GM21576 (cell line): ENCODE data around the gene TIMP3.
"Not testable (repeated sequence)": the region's sequence is repeated elsewhere in the genome, so short reads cannot be mapped to it uniquely, and the experiment has no call there.

Source experiments
- ATAC-seq: cut with Tn5 transposase; IDR thresholded peaks from one replicate; pipeline ENCODE4 v1.9.1; 2021; ENCODE audit warnings: mild to moderate bottlenecking, moderate library complexity; ENCODE audit not compliant: unreplicated experiment

TIMP3 gene

GRCh38 chr22:32850591-32851517, 49.3 kb downstream of the TIMP3 start:
- no peak for ATAC-seq

DNA sequence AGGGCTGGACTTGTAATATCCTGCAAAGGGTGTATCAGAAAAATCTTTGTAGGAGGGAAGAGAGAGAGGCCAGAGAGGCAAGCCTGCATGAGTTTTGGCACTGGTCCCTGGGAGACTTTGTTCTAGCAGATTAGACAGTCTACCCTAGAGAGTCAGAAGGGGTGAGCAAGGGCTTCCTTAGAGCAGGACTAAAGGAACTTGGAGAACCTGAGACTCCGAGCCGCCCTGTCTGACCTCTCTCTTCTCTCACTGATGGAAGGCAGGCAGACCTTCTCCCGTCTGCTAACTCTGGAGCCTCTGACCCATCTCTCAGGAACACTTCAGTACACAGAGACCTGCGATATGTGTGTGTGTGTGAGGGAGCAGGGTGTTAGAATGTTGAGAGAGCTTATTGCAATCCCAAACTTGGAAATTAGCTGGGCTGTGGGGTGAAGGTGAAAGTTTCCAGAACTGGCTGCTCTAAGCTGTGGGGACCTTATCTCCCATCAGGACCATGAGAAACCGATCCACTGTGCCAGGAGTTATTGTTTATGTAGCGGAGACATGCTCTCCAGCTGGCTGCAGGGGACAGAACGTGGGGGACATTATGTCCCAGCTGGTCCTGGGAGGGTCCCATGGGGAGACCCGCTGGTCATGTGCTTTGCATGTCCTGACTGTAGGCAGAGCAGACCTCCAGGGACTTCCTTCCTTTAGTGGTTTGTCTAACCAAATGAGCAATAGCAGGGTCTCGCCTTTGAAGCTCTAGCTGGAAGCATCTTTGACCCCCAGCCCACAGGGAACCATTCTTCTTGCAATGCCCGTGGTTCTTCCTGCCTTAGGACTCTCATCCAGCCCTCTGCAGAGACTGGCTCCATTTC, 51.1 kb downstream of the TIMP3 start:
- no peak for ATAC-seq

DNA sequence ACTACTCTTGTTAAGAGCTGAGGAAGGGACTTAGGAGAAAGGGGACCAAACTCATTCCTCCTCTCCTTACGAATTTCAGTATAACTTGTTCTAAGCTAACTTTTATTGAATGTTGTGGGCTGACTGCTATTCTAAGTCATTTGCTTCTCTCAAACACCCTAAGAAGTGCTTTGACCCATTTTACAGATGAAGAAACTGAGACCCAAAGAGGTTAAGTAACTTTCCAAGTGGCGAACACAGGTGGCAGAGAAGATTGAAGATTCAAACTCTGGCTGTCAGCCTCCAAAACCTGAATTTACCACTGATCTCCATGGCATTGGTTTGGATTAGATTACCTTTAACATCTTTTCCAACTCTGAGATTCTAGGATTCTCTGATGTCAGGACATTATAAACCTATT, 52.2 kb downstream of the TIMP3 start:
- ATAC-seq: no peak

DNA sequence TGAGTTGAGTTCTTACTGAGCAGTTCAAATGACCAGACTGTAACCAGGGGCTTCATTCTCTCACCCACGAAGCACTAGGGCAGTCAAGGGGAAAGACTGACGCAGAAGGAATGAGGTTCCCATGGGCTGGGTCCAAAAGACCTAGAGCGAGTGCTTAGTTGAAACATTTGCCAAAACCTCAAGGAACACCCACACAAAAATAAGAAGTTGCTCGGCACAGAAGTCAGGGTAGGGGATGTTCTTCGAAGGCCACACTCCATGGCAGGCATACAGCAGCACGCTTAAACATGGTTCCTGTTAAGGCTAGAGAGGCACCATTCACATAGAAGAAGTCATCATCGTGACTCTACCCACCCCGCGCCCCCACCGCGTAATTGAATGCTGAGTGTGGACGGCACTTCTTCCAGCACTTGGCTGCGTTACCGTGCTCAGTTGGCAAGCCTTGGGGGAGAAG, 52.9 kb downstream of the TIMP3 start:
- ATAC-seq: no peak

DNA sequence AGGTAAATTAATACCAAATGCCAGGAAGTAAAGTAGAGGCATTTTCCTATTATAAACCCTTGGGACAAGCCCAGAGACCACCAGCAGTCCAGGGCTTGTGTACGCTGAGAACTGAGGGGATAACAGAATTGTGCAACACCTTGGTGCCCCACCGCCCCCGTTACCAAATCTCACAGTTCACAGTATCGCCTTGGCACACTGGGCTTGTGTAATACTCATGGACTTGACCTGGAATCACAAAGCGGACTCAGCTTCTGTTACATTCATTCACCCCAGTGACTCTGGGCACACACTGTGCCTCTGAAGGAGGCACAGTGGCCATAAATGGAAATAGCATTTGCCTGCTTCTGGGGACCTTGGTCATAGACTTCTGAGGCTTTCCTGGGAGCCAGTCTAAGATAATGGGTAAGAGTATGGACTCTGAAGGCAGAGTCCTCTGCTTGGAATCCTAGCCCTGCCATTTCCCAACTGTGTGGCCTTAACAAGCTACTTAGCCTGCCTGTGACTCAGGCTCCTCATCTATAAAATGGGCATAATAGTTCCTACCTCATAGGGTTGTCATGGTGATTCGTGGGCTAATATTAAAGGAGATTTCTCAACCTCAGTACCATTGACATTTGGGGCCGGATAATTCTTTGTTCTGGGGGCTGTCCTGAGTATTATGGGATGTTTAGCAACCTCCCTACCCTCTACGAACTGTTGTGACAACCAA, 53.7 kb downstream of the TIMP3 start:
- no peak for ATAC-seq

DNA sequence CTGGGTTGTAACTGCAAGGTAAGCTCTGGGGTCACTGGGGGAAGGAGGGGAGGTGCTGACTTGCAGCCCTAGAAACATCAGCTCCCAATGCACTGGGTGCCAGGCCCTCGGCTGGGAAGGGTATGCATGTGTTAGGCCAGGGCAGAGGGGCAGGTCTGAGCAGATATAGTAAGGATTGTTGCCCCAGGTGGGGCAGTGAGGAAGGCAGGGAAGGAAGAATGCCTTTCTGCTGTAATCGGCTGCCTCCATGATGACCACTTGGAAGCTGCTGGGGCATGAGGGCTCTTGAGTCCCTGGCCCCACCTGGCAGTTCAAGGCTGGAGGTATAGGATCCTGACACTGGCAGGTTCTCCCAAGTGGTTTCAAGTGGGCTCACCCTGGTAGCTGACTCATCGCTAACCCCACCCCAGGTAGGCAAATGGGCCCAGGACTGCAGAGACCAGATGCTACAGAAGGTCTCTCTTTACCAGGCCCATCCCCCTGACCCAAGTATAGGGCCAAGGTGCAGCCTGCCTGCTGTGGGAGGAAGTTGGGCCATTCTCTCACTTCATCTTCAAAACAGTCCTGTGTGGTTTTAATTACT, 56.7 kb downstream of the TIMP3 start:
- no peak for ATAC-seq

- no peak for ATAC-seq
These were observed 57.5 kb downstream of the TIMP3 start for GRCh38 chr22:32858957-32859356.

DNA sequence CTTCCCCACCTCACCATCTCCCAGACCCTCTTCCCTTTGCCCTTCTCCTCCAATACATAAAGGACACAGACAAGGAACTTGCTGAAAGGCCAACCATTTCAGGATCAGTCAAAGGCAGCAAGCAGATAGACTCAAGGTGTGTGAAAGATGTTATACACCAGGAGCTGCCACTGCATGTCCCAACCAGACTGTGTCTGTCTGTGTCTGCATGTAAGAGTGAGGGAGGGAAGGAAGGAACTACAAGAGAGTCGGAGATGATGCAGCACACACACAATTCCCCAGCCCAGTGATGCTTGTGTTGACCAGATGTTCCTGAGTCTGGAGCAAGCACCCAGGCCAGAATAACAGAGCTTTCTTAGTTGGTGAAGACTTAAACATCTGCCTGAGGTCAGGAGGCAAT, 58.2 kb downstream of the TIMP3 start:
- ATAC-seq: no peak

- no peak for ATAC-seq
These were observed 59.8 kb downstream of the TIMP3 start for GRCh38 chr22:32861330-32861729.

DNA sequence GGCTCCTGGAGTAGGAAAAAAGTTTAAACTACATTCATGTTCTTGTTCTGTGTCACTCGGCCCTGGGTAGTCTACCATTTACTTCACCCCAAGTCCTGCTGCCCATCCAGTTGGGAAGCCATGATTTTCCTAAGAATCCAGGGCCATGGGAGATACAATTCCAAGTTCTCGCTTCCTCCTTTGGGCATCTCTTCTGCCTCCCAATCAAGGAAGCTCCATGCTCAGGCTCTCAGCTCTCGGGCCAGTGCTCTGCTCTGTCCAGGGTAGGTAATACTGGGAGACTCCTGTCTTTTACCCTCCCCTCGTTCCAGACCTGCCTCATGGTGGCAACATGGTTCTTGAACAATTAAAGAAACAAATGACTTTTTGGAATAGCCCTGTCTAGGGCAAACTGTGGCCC, 60.6 kb downstream of the TIMP3 start:
- ATAC-seq: no peak

DNA sequence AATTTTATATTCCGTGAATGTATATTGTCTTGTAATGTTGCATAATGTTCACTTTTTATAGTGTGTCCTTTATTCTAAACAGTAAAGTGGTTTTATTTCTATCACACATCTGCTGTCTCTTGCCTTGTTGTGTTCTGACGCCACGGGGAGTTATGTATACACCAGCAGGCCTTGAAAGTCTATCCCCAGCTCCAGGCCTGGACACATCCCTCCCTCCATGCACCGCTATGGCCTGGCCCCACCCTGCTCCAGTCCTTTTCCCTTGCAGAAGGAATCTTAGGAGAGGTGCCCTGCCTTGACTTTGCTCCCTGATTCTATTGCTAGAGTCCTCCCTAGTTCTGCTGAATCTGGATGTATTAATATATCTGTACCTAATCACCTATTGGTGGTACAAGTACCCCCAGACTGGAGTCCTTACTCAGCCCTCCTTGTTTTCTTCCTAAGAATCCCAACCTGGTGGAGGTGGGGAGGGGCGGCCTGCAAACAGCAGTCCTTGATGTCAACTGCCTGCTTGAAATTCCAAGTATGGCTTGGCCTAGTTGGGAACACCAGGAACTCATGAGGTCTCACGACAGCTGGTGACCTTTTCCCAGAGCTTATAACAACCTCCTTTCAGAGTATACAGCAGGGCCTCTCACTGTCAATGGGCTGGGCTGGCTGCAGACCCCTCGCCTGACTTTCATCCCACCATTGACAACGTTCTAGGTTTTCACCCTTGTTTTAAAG, 61.6 kb downstream of the TIMP3 start:
- ATAC-seq: no peak

GRCh38 chr22:32864041-32864440, 62.5 kb downstream of the TIMP3 start:
- no peak for ATAC-seq

DNA sequence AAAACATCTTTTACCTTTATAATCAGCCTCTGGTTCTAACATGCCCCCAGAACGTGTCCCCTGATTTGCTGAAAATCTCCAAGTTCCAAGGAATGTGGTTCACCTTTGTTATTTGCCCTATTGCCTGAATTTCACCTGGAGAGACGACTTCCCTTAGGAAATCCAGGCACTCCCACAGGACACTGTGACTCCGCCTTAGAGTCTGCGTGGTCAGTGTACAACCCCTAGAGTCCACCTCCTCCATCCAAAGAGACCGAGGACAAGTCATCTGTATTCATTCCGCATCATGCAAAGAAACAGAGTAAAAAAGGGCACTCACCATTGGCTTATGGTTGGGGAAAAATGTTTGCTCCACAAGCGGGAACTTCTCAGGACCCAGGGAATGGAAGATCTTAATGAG, 63.1 kb downstream of the TIMP3 start:
- no peak for ATAC-seq

GRCh38 chr22:32866953-32867352, 65.4 kb downstream of the TIMP3 start:
- ATAC-seq: no peak

GRCh38 chr22:32868946-32869345, 67.4 kb downstream of the TIMP3 start:
- no peak for ATAC-seq

- ATAC-seq: no peak
These were observed 69.0 kb downstream of the TIMP3 start for GRCh38 chr22:32870474-32870873.

DNA sequence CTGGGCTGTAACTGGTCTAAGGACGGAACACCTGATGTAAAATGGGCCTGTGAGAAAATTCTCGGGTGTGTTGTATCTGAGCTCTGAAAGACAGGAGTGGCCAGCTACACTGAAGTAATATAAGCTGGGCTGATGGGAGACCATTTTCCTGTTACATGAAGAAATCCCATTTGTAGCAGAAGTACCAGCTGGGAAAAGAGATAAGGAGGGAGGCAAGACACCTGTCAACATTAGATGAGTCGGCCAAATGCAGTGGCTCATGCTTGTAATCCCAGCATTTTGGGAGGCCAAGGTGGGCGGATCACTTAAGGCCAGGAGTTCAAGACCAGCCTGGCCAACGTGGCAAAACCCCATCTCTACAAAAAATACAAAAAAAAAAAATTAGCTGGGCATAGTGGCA, 72.1 kb downstream of the TIMP3 start:
- ATAC-seq: not testable (repeated sequence)

GRCh38 chr22:32874385-32874784, 72.9 kb downstream of the TIMP3 start:
- no peak for ATAC-seq

GRCh38 chr22:32874976-32875375, 73.5 kb downstream of the TIMP3 start:
- ATAC-seq: no peak

DNA sequence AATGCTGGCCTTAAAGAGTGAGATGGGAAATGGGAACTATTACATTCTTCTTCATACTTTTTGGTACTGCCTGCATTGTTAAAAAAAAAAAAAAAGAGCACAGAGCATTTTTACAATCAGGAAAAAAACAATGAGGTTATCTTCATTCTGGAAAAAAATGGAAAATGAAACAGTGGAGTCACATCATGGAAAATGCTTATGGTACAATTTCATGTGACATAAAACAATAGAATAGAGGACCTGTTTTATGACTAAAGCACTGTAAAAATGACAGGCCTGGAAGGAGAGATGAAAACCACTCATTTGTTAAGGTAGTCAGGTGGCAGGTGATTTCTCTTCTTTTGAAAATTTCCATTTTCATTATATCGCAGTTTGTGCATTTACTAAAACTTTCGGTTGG, 75.0 kb downstream of the TIMP3 start:
- no peak for ATAC-seq
